ENCODE measurements around the gene PRLH.
A peak's percentile ranks its signal among the peaks of the same experiment; 100 is the strongest.

The PRLH gene

GRCh38 chr2:237538901-237539300, 27.5 kb upstream of the PRLH start:
- DNase-seq: no peak

- DNase-seq: no peak
Observed at GRCh38 chr2:237539681-237540080, 26.7 kb upstream of the PRLH start.

- DNase-seq: no peak
Observed at GRCh38 chr2:237540223-237540775, 26.1 kb upstream of the PRLH start.

GRCh38 chr2:237540823-237541222, 25.6 kb upstream of the PRLH start:
- no peak for DNase-seq

- DNase-seq: no peak
Observed at GRCh38 chr2:237541243-237541642, 25.1 kb upstream of the PRLH start.

DNA sequence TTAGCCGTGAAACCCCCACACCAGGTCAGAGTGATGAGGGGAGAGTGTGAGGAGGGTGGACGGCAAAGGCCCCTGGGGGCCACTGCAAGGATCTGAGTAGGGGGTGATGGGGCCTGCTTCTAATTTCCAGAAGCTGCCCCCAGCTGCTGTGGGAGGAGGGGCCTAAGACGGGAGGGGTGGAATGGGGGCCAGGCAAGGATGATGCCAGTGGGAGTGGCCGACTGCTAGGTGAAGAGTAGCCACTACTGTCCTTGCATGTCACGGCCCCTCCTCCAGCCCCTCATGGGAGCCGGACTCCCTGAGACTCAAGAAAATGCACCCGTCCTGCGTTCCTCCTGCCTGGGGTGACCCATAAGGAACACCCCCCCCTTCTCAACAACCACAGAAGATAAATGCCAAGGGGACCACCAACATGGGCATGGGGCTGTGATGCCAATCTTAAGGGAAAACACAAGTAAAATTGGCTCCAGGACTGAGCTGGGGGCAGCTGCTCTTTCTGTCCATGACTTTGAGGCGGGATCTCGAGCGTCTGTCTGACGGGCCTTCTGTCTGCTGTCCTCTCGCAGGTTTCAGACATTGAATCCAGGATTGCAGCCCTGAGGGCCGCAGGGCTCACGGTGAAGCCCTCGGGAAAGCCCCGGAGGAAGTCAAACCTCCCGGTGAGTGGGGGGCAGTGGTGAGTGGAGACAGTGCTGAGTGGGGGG, 24.2 kb upstream of the PRLH start:
- no peak for DNase-seq

- no peak for DNase-seq
Observed at GRCh38 chr2:237546040-237546875, 20.1 kb upstream of the PRLH start.

DNA sequence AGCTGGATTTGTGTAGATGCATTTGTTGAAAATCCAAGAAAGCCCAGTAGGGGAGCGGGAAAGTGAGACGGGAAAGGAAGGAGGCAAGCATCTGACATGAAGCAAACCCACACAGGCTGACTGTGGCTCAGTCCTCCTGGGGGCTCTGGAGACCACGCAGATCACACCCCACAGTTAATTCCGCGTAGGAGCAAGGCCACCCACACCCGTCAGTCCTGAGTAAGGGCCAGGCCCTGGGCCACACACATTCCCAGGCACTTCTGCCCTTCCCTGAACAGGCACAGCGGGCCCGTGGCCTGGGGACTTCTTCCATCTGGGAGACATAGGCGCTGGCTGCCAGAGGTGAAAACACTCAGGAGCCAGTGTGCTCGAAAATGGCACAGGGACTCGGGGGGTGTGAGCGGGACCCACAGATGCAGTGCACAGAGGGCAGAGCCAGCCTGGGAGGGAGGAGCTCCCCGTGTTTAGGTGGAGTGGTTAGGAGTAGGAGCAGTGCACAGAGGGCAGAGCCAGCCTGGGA, 19.4 kb upstream of the PRLH start:
- no peak for DNase-seq

- DNase-seq: no peak
Observed at GRCh38 chr2:237547841-237548416, 18.4 kb upstream of the PRLH start.

GRCh38 chr2:237549216-237549615, 17.2 kb upstream of the PRLH start:
- no peak for DNase-seq

DNA sequence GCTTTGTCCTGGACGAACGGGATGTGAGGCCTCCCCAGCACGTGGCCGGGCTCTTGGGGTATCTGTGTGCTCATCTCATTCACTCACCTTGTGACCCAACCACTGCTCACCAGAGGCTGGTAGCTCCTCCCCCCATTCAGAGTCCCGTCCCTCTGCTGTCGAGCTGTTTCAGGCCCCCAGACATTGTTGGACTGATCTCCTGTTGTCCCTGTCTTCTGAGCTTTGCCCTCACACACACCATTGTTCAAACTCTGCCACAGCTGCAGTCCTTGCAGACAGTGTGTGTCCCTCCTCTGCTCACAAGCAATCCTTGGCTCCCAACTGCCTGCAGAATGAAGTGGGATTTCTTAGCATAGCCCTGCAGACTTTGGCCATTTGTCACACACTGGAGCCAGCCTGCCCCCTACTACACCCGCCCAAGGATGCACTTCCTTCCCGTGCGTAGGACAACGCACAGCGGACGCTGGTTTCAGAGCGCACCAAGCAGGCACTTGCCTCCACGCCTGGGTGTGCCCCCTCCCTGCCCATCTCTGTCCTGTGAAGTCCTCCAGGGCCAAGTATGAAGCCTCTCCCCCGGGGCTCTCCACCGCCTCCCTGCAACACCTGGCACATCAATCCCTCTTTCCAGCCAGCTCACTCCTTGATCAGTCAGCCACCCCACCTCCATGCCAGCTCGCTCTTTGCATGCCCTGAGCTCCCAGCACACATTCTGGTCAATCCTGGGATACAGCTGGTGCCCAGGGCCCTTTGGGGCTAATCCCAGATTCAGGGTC, 16.5 kb upstream of the PRLH start:
- no peak for DNase-seq

GRCh38 chr2:237551071-237551574, 15.3 kb upstream of the PRLH start:
- DNase-seq: no peak

DNA sequence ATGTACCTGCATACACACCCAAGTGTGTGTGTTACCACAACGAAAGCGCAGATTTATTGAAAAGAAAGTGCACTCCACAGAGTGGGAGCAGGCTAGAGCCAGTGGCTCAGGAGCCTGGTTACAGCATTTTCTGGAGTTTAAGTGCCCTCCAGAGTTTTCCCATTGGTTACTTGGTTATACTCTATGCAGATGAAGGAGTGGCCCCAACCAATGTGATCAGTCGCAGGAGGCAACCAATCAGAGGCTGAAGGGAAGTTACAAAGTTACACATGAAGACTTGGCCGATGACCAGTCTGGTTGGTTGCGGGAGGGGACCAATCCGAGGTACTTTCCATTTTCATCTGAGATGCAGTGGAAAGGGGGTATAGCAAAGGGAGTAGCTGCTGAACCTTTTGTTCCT, 13.5 kb upstream of the PRLH start:
- DNase-seq: no peak

- DNase-seq: no peak
Observed at GRCh38 chr2:237553948-237554347, 12.4 kb upstream of the PRLH start.

DNA sequence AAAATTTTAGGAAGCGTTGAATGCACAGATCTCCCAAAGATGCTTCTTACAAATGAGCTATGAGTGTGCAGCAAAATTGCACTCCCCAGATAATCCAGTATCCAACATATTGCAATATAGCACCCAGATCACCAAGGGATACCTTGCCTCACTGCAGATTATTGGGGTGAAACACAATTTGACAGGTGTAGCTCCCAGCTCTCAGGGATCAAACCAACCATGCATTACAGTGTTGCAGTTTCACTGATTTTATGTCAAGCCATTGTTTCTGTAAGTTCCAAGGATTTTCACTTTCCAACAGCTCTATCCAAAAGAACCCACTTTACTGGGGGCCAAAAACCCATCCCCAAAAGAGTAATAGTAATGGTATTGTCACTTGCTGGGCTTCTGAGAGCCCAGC, 10.8 kb upstream of the PRLH start:
- DNase-seq: no peak

GRCh38 chr2:237556773-237557632, 9.4 kb upstream of the PRLH start:
- DNase-seq: peak in 1 of 56 donors; percentile 5

GRCh38 chr2:237557633-237558015, 8.8 kb upstream of the PRLH start:
- no peak for DNase-seq

- DNase-seq: peak in 2 of 56 donors; percentile 6 to 7
Observed at GRCh38 chr2:237558961-237559641, 7.3 kb upstream of the PRLH start.

GRCh38 chr2:237561221-237561620, 5.2 kb upstream of the PRLH start:
- DNase-seq: no peak
